Progenitor cell of endocrine pancreas (in vitro differentiated cells): ENCODE data around the gene CYP4F3. TPM values are rescaled to one million over a fixed set of nuclear protein-coding genes. Genes with fewer than 3 reads are reported as not detected.

Experiments
- DNase-seq: peaks from one replicate; pipeline ENCODE4 v3.0.0; 2021; ENCODE audit warnings: low spot score; ENCODE audit not compliant: unreplicated experiment
- H3K27ac Mint-ChIP-seq: 2 replicates; pipeline ENCODE4 v1.8.0; 2021; ENCODE audit warnings: mild to moderate bottlenecking, moderate library complexity, mixed read lengths
- H3K27me3 Mint-ChIP-seq: 2 replicates; pipeline ENCODE4 v1.8.0; 2021; ENCODE audit warnings: mixed read lengths
- H3K36me3 Mint-ChIP-seq: 2 replicates; pipeline ENCODE4 v1.8.0; 2022; ENCODE audit warnings: mixed read lengths; ENCODE audit not compliant: insufficient read depth
- H3K4me1 Mint-ChIP-seq: 2 replicates; pipeline ENCODE4 v1.8.0; 2021; ENCODE audit warnings: low read depth, mixed read lengths
- H3K4me3 Mint-ChIP-seq: 2 replicates; pipeline ENCODE4 v1.8.0; 2021; ENCODE audit warnings: low read depth, mild to moderate bottlenecking, moderate library complexity, mixed read lengths
- H3K9me3 Mint-ChIP-seq: 2 replicates; pipeline ENCODE4 v1.8.0; 2021; ENCODE audit warnings: low read depth, mixed read lengths
- CTCF ChIP-seq: fragments of 200-600 bp; sonication (generic); IDR thresholded peaks from one replicate; pipeline ENCODE4 v1.5.0; 2021; ENCODE audit warnings: antibody characterized with exemption, mild to moderate bottlenecking; ENCODE audit not compliant: unreplicated experiment
- total RNA-seq: library from RNA; stranded (reverse); gene quantifications from 2 replicates; pipeline ENCODE4 v1.2.1, GENCODE V29; 2021

Gene CYP4F3
- total RNA-seq, 1 donor from 2014 or later, result not detected

DNA sequence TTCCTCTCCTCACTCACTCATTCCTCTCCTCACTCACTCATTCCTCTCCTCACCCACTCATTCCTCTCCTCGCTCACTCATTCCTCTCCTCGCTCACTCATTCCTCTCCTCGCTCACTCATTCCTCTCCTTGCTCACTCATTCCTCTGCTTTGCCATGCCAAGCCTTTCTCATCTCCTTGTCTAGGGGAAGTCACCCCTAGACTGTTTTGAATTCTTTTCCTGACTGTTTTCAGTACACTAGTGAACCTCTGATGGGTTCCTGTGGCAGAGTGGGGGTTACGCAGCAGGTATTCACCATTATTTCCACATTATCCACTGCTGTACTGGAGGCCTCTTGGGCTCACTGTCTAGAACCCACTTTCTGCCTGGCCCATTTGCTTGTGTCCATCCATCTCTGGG is 24.5 kb upstream of the CYP4F3 start:
- Mint-ChIP-seq H3K9me3 (peaks cover 50% of the 10 kb centered on the region), H3K4me1 (no peaks in the 10 kb centered on the region), H3K27ac (no peak overlapping the region), H3K4me3 (no peak overlapping the region), H3K36me3 (no peaks in the 10 kb centered on the region), H3K27me3 (no peaks in the 10 kb centered on the region)
- no peak for DNase-seq
- TF ChIP-seq CTCF, result no peak

DNA sequence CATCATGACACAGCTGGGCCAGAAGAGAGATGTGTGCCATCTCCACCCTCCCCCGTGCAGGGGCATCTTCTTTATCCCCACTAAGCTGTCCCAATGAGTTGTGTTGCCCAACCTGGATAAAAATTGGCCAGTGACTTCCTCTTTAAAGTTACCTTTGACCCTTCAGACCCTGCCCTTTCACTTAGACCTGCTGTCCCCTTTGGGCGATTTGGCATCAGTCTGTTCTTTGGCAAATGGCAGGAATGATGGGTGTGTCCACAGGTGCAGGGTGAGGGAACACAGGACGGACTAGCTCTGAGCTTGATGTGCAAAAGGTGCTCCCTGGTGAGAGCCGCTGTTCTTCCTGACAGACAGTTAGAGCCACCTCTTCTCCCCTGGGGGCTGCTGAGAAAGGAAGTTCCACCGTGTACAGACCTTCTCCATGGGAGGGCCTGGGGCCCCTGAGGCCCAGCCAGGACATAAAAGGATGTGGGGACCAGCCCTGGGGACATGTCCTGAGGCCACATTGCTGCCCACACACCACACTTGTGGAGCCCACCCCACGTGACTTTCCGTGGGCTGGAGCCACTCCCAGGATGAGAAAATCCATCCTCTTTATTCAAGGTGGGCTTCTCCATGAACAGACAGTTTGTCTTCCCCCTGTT is 23.9 kb upstream of the CYP4F3 start:
- H3K4me1 Mint-ChIP-seq, result no peaks in the 10 kb centered on the region
- H3K27me3 Mint-ChIP-seq, result no peaks in the 10 kb centered on the region
- no peak overlapping the region for H3K4me3 Mint-ChIP-seq
- DNase-seq, result no peak
- TF ChIP-seq CTCF, result no peak
- no peaks in the 10 kb centered on the region for H3K36me3 Mint-ChIP-seq
- H3K9me3 Mint-ChIP-seq, result peaks cover 55% of the 10 kb centered on the region
- no peak overlapping the region for H3K27ac Mint-ChIP-seq

GRCh38 chr19:15618321-15618720 is 22.4 kb upstream of the CYP4F3 start:
- Mint-ChIP-seq H3K4me1 (no peaks in the 10 kb centered on the region), H3K27ac (no peak overlapping the region), H3K36me3 (peaks cover 2% of the 10 kb centered on the region), H3K4me3 (no peak overlapping the region), H3K27me3 (no peaks in the 10 kb centered on the region), H3K9me3 (peaks cover 59% of the 10 kb centered on the region)
- no peak for DNase-seq
- no peak for TF ChIP-seq CTCF

DNA sequence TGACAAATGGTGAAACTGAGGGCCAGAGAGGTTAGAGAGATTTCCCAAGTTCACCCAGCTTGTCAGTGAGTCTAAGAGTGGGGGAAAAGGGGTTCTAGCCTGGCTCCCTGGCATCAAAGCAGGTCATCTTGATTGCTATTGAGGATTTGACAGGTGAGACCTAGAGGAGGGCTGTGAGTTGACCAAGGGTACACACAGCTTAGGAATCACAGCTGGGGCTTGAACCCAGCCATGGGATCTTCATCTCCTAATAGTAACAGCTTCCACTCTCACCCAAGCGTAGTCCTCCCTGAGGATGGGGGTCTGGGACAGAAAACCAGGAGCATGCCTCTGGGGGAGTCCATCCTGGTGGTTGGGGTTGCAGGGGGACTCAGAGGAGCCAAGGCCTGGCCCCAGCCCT is 18.9 kb upstream of the CYP4F3 start:
- peaks cover 51% of the 10 kb centered on the region for H3K9me3 Mint-ChIP-seq

DNA sequence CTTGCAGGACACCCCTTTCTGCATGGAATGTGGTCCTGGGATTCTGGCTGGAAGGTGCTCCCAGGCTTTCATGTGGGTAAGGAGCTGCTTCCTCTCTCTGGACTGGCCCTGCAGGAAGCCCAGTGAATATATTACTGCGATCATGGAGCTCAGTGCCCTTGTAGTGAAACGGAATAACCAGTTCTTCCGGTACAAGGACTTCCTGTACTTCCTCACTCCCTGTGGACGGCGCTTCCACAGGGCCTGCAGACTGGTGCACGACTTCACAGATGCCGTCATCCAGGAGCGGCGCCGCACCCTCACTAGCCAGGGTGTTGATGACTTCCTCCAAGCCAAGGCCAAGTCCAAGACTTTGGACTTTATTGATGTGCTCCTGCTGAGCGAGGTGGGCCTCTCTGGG is 17.7 kb upstream of the CYP4F3 start:
- TF ChIP-seq CTCF, result no peak
- Mint-ChIP-seq H3K9me3 (peaks cover 49% of the 10 kb centered on the region), H3K27ac (no peak overlapping the region), H3K27me3 (no peaks in the 10 kb centered on the region), H3K4me3 (no peak overlapping the region), H3K36me3 (peaks cover 2% of the 10 kb centered on the region), H3K4me1 (no peaks in the 10 kb centered on the region)
- no peak for DNase-seq

More for the DNA sequence above, 18.9 kb upstream of the CYP4F3 start:
- H3K36me3 Mint-ChIP-seq, result peaks cover 2% of the 10 kb centered on the region
- no peaks in the 10 kb centered on the region for H3K27me3 Mint-ChIP-seq
- no peak for TF ChIP-seq CTCF
- H3K4me3 Mint-ChIP-seq, result no peak overlapping the region
- no peak for DNase-seq
- H3K27ac Mint-ChIP-seq, result no peak overlapping the region
- no peaks in the 10 kb centered on the region for H3K4me1 Mint-ChIP-seq
